Activated CD8-positive, alpha-beta memory T cell treated with anti-CD3 and anti-CD28 coated beads, Interleukin-2, amount 50 U/mL, for 24 hours (primary cell): ENCODE measurements around the gene CACNG8.
"Not testable (repeated sequence)": the region's sequence is repeated elsewhere in the genome, so short reads cannot be mapped to it uniquely, and the experiment has no call there.

Experiments used
- DNase-seq: peaks from one replicate; pipeline ENCODE4 v3.0.0-alpha.2; 2020; ENCODE audit errors: extremely low read depth

Gene CACNG8

DNA sequence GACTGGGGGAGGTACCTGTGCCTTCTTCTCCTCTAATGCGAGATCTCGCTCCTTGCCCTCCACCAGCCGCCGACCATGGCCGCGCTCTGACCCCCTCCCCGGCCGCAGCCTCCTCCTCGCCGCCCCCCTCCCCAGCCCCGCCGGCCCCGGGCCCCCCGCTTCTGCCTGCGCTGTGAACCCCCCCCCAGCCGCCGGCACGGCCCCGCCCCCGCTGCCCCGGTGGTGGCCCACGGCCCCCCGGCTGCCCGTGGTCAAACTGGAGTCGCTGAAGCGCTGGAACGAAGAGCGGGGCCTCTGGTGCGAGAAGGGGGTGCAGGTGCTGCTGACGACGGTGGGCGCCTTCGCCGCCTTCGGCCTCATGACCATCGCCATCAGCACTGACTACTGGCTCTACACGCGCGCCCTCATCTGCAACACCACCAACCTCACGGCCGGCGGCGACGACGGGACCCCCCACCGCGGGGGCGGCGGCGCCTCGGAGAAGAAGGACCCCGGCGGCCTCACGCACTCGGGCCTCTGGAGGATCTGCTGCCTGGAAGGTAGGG lies at the start of gene CACNG8:
CACNG8 (plus strand) TSS at position 51 of the 545 bp plus-strand sequence.
- DNase-seq, result no peak

DNA sequence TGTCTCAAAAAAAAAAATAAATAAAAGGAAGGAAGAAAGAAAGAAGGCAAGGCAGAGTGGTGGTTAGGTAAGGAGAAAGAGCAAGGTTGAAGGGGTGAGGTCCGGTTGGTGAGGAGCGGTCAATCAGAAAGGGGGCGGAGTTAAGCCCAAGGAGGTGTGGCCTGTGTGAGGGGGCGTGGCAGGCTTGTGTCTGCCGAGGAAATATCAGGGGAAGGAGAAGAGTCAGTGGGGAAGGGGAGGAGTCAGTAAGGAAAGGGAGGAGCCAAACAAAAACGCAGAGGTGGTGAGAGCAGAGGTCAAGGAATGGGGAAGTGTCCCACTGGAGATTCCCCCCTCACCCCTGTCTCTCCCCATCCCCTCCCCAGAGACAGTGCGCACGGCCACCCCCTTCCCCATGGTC lies 47.7 kb upstream of the CACNG8 start:
- DNase-seq, result no peak

DNA sequence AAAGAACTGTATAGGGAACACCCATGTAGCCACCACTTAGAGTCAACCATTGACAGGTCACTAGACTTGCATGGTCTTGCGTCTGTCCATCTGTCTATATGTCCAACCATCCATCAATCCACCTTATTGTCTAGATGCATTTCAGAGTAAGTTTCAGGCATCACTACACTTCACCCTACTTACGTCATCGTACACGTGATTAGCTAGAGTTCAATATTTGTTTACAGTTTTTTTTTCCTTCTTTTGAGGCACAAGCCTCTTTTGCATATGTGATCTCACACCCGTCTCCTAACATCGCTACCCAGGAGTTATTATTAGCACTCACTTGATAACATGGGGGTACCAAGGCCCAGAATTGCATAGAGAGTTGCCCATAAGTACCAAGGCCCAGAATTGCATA lies 46.7 kb upstream of the CACNG8 start:
- DNase-seq, result no peak

DNA sequence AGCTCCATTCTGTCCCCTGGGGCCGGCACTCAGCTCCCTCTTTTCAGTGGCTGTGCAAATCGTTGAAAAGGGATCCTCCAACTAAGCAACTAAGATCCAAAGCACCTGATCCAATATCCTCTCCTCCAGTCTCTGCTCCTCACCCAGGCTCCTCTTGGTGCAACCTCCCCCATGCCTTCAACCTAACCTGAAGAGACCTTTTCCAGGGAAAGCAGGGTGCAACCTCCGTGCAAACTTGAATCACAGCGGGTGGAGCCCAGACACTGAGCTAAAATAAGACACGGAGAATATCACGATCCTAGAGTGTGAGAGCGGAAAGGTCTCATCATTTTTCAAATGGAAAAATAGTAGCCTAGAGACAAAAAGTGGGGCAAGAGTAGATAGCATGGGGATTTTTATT lies 45.4 kb upstream of the CACNG8 start:
- no peak for DNase-seq

DNA sequence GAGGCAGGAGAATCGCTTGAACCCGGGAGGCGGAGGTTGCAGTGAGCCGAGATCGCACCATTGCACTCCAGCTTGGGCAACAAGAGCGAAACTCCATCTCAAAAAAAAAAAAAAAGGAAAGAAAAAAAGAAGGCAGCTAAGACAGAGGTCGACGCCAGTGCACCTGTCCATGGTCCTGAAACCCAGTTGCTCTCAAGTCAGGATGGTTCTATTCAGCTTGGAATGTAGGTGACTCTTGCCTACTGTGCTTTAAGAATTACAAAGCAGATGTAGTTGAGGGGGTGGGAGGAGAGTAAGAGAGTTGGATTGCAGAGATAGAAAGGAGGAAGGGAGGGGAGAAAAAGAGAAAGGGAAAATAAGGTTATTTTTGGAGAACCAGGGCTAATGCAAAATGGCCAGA lies 35.0 kb upstream of the CACNG8 start:
- DNase-seq, result no peak

DNA sequence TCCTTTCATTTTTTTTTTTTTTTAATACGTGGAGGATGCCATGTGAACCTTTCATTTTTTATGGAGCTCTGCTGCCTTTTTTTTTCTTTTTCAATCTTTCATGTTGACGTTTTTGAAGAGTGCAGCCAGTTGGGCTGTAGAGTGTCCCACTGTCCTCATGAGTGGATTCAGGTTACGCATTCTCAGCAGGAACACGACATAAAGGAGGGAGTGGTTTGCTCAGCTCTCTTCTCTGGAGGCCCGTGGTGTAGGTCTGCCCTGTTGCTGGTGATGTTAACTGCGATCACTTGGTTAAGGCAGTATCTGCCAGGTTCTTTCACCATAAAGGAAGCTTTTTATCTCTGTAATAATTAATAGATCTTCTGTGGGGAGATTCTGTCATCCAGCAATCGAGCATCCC lies 26.7 kb upstream of the CACNG8 start:
- DNase-seq, result no peak

DNA sequence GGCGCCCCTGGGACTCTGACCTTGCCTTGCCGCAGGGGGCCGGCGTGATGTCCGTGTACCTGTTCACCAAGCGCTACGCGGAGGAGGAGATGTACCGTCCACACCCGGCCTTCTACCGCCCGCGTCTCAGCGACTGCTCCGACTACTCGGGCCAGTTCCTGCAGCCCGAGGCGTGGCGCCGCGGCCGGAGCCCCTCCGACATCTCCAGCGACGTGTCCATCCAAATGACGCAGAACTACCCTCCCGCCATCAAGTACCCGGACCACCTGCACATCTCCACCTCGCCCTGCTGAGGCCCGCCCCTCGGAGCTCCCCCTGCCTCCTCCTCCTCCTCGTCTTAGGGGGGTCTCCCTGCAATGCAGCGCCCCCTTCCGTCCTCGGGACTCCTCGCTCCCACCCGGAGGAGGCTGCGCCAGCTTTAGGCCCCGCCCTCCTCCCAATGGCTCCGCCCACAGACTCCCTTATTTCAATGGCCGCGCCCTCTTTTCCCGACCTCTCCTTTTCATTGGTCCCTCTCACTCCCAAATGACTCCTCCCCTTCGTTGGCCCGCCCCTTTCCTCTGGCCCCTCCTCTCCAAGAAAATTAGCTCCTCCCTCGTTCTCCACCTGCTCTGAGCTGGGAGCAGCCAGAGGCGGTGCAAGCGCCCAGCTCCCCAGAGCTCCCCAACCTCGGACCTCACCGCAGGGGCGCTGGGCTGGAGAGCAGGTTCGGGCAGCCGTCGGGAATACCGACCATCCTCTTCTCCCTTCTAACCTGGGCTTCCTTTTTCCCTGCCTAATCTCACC lies 20.5 kb upstream of the CACNG8 start:
- DNase-seq, result no peak

DNA sequence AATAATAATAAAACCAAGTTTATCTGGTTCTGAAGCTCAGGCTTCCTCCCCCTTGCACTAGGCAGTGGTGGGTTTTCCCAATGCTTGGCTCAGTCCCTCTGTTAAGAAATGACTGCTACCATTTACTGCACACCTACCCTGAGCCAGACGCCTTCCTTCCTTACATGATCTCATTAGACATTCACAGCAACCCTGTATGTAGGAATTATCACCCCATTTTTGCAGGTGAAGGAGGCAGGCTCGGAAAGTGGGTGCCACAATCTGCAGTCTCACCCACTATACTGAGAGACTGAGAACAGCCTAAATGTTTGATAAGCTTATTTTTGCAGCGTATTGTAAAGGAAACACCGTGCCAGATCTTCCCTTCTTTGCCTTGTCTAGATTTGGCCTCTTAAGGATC lies 18.3 kb upstream of the CACNG8 start:
- DNase-seq, result no peak

DNA sequence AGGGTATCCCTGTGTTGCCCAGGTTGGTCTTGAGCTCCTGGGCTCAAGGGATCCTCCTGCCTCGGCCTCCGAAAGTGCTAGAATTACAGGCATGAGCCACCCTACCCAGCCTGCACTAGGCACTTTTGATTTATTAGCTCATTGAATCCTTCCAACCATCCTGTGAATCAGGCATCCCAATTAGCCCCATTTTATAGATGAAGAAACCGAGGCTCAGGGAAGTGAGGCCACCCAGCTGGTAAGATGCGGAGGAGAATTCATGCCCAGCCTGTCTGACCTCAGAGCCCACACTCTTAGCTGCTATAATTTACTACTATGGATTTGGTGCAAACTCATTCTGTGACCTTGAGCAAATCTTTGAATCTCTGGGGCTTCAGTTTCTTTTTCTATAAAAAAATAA lies 17.8 kb upstream of the CACNG8 start:
- DNase-seq, result no peak

DNA sequence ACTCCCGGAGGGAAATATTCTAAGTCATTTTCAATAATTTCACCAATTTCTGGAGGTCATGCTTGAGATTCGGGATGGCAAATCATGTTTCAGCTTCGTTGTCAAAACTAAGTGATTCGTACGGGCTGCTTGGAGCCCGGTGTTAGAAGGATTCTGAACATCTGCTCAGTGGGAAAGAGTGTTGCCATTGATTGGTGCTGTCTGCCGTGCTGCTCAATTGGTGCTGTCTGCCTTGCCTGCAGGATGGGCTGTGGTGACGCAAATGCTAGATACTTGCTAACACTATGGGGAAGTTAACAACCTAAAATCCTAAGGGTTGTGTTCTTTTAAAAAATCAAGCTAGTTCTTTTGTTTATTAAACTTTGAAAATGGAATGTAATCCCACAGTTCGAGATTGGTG lies 17.3 kb upstream of the CACNG8 start:
- DNase-seq, result no peak

DNA sequence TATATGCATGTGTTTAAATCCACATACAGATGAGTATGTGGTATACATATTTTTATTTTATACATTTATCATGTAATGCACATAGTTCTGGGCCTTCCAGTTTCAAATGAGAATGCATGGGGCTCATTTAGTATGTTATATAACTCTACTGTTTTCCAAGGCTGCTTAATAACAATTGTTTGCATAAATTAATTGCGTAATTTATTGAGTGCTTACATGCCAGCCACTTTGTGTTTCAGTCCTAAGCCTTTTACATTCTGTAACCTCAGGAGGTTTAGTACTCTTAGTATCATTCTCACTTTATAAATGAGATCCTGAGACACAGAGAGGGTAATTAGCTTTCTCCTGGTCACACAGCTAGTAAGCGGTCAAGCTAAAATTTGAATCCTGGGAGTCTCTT lies 16.7 kb upstream of the CACNG8 start:
- DNase-seq, result no peak

DNA sequence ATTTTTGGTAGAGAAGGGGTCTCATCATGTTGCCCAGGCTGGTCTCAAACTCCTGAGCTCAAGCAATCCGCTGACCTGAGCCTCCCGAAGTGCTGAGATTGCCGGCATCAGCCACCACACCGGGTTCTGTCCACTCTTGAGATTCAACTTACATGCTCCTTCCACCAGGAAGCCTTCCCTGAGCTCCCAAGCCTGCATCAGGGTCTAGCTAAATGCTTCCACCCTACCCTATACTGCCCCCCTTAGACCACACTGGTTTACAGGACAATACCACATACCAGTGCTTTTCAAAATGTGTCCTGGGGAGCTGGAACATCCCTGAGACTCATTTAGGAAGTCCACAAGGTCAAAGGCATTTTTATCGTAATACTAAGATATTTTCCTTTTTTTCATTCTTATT lies 15.1 kb upstream of the CACNG8 start:
- DNase-seq, result no peak

DNA sequence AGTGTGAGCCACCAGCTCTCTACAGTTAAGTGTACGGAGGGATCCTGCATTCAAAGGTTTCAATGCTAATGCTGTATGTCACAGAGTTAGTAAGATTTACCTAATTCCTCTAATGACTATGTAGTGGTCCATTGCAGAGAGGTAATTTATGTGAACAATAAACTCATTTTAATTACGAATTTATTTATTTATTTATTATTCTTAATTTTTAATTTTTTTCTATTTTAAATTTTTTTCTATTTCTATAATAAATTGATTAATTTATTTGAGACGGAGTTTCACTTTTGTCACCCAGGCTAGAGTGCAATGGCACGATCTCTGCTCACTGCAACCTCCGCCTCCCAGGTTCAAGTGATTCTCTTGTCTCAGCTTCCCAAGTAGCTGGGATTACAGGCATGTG lies 14.1 kb upstream of the CACNG8 start:
- DNase-seq, result not testable (repeated sequence)

DNA sequence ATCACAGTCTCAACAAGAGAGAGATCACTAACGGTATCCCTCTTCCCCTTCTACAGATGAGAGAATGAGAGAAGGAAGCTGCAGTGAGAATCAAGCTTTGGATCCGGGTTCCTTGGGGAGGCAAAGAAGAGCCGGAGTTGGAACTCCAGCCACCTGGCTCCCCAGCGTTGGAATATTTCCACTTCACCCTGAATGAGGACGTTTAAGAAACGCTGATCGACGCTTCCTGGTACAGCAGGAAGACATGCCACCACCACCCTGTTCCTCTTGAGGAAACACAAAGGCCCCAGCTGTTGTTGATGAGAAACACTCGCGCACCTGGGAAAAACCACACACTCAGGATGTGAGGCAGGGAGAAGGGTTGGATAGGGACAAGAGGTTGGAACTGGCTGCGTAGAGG lies 11.3 kb upstream of the CACNG8 start:
- DNase-seq, result no peak

DNA sequence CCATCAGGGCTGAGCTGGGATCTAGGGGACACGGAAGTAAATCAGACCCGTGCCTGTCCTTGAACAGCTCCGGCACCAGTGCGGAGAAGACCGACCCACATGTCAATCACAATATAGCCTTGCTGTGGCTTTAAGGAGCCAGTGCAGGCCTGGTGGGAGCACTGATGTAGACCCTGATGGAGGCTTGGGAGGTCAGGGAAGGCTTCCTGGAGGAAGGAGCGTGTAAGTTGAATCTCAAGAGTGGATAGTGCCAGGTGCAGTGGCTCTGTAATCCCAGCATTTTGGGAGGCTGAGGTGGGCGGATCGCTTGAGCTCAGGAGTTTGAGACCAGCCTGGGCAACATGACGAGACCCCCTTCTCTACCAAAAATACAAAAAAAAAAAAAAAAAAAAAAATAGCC lies 10.8 kb upstream of the CACNG8 start:
- DNase-seq, result no peak

DNA sequence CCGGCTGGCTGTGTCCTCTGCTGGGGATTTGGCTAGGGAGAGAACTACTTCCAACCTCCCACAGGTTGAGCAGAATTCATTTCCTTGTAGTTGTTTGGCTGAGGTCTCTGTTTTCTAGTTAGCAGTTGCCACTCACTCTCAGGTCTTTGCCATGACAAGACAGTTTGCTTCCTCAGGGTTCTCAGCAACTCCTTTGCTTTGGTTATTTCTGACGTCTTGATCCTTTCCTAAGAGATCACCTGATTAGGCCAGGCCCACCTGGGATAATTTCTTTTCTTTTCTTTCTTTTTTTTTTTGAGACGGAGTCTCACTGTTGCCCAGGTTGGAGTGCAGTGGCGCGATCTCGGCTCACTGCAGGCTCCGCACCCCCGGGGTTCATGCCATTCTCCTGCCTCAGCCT lies 9.4 kb upstream of the CACNG8 start:
- DNase-seq, result no peak

DNA sequence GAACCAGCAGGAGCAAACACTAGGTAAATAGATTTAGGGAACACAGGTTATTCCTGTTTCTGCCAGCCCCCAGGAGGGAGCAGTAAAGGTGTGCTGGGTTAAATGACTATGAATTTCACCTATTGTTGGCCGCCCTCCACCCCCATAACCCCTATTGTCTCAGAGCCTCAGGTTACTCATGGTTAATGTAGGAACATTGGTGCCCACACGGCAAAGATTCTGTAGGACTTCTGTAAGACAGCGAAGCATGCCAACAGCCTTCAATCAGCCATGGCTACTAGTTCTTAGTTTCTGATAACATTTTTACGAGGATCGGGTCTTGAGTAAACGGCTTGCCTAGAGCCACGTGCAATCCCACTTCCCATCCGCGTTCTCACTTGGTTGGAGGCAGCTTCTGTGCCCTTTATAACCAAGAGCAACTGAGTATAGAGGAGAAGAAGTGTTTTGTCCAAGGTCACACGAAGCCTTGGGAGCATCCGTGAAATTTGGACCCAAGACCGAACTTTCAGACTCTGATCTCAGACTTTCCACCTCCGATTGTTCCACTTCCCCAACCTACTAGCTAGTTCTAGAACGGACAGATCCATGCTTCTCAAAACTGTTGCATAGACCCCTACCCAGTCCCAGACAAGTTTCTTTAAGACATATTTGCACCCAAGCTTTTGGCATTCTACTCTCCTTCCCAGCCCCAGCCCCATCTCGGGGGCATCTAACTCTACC lies 5.1 kb upstream of the CACNG8 start:
- DNase-seq, result no peak

DNA sequence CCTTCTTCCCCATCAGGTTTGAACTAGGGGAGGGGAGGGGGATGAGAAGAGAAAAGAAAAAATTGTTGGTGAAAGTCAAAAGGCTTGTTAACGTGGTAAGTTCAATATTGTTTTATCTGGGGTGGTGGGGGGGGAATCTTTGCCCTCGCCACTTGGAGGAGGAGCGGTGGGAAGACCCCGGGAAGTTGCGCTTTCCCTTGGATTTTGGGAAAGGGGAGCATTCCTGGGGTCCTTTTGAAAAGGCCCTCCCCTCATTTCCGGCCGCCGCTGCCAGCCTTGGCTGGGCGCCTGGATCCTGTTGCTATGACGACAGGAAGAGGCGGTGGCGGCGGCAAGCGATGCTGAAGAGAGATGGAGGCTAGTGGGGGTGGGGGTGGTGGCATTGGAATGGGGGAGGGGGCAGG lies 4.6 kb upstream of the CACNG8 start:
- no peak for DNase-seq

DNA sequence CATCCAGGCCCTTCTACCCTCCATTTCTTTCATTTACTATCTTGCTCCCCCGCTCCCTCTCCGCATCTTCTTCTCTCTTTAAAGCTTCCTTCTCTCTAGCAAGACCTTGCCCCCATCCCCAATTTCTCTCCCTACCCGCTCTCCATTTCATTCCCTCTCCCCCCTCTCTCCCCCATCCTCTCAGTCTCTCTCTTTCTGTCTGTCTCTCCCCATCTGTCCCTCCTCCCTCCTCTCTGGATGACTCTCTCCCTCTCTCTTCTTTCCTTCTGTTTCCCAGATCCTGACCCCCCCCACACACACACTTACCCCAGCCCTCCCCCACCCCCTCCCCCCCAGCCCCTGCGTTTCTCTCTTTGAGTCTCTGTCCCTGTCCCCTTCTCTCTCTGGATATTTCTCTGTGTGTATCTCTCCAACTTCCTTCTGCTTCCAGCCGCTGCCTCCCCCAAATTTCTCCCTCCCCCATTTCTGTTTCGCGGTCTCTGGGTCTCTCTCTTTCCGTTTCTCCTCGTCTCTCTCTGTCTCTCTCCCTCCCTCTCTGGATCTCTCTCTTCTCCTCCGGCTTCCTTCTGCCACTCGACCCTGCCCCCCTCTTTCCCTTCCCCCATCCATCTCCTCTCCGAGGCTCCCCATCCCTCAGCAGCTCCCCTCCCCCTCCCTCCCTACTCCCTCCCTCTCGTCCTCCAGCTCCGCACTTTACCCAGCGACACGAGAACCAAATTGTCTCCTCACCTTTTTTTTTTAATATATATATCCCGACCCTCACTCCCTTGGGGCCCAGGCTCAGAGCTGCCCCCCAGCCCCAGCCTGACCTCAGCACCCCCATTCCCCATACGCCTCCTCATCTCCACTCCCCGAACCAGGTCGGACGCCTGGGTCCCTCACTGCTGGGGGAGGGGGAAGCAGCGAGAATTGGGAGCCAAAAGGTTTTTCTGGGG lies 3.6 kb upstream of the CACNG8 start:
- no peak for DNase-seq

DNA sequence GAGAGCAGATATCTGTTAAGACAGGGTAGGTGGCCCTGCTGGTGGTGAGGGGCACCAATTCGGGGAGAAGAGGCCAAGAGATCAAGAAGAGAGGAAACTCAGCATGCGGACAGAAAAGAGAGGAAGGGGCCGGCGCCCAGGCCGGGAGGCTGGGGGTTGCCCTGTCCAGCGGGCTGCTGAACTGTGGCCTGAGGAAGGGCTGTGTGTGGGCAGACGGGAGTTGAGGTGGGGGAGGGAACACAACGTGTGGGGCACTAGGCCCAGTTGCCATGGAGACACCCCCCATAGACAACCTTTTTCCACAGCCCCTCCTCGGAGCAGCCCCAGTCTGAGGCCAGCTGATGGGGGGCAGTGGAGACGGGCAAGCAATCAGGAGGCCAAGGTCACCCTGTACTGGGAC lies 2.5 kb upstream of the CACNG8 start:
- no peak for DNase-seq

DNA sequence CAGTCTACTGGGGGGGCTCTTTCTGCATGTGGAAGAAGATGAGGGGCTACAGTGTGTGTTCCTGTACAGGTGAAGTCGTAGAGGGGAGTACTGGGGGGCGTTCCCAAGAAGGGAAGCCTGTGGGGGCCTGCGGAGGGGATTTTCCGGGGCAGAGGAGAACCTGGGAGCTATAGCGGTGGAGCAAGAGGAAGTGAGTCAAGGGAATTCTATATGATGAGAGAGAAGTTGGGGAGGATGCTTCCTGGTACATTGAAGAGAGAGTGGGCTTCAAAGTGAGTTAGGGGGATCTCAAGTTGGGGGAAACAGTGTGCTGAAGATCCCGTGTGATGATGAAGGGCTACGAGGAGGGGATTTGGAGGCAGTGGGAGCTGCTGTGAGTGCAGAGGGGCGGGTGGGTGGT lies 1.9 kb upstream of the CACNG8 start:
- DNase-seq, result no peak
